Measurements from ENCODE around the gene GABRG3.

GABRG3 gene

DNA sequence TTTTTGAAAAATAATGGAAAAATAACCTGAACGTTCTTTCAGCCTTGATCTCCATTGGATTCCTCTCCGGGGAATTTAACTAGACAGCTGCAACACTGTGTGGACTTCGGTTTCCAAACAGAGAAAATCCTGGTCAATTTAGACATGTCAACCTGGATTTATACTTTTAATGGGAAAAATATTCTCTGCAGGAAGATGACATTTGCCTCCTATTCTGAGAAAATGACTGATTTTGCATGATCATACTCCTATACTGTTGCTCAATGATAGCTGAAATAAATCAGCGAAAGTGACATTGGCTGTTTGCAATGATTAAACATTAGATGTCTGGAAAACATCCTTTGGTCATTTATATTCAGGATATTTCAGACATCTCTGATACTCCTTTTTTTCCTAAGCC, 94.8 kb downstream of the GABRG3 start:
- DNase-seq, result no peak

DNA sequence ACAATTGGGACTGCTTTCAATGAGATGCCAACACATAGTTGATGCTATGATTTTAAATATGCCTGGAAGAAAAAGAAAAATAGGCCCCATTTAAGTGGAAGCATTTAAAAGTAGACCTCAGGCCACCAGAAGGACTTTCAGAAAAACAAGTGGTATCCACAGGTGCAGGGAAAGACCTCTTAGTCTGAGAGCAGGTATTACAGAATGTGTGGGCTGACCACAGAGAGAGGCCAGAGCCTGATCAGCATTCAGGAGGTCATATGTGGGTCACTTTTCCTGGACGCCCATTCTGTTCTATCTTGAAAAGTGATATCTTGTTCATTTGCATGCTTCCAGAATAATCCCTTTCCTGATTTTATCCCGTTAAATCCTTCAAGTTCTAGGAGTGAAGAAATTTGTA, 95.5 kb downstream of the GABRG3 start:
- DNase-seq, result no peak

DNA sequence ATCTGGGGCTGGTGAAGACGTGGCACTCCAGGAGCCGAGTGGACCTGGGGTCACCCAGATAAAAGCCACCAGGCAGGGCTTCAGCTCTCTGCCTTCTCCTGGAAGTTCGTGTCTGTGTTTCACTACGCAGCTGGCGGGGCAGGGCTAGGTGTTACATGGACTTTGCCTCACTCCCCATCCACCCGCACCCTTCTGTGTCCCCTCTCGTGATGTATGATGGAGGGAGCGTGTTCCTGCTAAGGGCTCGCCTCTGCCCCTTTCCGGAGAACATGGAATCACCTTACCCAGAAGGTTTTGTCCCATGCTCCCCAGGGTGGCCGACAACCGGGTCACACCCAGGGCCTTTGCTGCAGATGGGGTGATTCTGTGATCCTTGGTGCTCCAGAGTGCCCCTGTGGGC, 96.2 kb downstream of the GABRG3 start:
- no peak for DNase-seq

DNA sequence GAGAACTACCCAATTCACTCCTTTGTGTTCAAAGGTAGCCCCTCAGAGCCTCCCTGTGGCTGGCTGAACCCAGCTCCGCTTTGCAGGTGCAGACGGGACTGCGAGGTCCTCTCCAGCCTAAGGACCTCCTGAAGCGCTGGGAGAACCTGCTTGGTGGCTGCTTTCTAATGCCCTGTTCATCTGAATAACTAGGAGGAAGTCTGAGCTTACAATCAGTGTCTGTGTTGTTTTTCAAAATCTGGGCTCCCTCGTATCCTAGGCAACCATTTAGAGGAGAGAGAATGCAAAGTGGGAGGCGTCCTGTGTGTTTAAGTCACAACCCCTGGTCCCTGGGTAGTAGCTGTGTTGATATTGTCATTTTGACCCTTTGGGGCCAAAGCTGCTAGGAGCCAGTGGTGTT, 99.9 kb downstream of the GABRG3 start:
- peak; percentile 62 for DNase-seq

DNA sequence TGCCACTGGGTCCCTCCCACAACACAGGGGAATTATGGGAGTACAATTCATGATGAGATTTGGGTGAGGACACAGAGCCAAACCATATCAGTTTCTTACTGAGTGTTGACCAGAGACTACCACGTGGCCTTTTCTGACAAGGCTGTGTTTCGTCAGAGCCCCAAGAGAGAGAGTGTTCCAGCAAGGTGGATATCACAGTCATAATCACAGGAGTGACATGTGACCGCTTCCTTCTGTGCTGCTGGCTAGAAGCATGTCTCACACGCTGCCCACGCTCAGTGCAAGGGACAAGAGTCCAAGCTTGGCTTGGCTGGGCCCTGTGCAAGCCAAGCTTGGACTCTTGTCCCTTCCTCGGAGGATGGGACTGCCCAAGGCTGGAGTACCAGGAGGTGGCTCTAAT, 103.2 kb downstream of the GABRG3 start:
- DNase-seq, result no peak

DNA sequence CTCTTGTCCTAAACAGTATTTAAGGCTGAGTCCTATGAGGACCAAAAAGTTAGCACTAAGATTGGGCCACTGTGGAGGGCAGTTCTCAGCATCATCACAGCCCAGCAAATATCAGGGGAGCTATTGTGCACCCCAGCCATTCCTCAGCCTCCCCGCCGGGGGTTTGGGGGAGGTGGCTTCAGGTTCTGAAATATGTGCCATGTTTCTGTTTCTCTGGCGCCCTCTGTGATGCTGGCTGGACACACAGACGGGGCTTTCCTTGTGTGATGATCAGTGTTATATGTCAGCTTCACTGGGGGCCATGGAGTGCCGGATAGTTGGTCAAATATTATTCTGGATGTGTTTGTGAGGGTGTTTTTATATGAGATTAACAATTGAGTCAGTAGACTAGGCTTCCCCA, 106.8 kb downstream of the GABRG3 start:
- DNase-seq, result no peak

DNA sequence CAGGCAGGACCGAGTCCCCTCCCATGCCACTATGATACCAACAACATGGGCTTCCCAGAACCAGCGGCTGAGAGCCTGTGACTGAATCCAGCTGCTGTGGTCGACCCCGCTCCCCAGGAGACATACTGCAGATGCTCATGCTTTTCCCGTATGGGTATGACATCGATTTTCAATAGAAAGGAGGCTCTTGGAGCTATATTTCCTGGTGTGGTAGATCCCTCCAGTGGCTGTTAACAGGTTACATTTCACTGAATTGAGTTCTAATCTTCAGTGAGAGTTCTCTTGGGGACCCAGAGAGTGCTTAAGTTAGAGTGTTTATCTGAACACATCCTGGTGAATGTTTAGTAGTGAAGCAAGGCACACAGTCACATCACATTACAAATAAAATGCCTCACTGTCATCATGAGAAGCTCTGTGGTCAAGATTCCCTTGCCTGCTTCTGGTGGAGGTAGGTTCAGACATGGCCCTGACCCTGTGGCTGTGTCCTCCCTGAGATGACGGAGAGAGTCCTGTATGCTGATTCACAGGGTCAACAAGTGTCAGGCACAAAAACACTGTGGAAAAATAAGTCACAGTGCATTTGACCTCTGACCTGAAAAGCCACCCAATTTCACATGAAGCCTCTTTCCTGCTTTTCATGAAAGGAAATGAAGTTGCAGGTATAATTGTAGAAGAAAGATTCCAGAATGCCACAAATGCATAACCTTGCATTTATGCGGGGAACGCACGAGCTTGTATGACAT, 110.9 kb downstream of the GABRG3 start:
- DNase-seq, result no peak

DNA sequence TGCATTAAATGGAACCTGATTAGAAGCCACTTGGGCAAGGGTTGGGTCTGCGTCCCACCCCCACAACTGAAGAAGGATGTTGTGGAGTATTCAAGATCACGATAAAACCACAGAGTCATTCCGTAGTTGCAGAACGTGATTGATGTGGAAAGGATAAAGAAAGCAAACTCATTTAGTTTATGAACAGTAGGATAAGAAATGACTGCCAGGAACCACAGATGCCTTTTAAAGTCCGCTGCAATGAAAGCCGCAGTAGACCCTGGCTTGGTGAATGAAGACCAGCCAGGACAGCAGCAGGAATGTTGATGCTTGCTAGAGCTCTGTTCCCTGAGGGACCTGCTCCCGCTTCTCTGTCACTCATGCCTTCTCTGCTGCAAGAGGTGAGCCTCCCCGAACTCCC, 111.5 kb downstream of the GABRG3 start:
- DNase-seq, result no peak

DNA sequence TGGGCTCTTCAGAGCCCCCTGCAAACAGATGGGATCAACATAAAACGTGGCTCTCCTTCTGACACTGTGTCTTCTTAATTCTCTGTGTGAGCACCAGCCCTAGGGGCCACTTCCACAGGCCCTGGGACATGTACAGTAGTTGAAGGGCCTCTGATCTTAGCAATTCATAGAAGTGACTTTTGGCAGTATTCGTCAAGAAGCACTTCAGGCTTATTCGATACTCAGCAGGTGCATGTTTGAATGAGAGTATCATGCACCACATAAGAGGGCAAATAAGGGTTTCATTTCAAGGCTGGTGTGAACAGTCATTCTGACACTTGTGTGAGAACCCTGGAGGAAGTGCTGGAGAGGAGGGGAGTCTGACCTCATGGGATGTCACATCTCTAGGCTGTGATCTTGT, 113.9 kb downstream of the GABRG3 start:
- peak; percentile 53 for DNase-seq

DNA sequence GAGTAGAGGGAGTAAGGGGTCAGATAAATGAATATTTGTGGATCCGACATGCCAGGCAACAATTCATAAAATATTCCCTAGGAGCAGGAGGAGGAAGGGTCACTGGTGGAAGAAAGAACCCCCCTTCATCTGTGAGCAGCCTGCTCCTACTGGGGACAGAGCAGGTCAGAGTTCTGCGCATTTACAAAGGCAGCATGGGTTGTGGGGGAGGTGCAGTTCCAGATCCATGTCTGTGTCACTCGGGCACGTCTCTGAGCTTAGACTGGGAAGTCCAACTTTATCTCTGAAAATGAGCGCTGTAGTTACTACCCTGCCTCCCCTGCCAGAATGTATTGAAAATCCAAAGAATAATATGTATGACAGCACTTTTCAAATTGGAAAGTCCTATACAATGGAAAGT, 115.2 kb downstream of the GABRG3 start:
- no peak for DNase-seq

DNA sequence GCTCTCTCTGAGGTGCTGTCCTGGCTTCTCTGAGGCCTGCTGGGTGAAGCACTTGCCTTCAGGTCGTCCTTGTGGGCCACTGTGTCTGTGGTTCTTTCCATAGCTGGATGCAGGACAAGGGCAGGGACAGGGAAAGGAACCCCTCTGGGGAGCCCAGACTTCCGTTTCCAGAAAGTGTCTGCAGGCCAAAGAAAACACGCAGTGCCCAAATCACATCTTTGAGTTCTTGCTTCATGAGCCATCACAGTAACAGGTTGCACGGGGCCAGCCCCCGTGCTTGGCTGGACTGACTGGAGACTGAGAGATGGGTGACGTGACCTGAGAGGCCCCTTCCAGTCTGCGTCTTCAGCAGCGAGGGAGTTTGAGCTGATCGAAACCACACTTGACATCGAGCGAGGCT, 115.8 kb downstream of the GABRG3 start:
- DNase-seq, result no peak

DNA sequence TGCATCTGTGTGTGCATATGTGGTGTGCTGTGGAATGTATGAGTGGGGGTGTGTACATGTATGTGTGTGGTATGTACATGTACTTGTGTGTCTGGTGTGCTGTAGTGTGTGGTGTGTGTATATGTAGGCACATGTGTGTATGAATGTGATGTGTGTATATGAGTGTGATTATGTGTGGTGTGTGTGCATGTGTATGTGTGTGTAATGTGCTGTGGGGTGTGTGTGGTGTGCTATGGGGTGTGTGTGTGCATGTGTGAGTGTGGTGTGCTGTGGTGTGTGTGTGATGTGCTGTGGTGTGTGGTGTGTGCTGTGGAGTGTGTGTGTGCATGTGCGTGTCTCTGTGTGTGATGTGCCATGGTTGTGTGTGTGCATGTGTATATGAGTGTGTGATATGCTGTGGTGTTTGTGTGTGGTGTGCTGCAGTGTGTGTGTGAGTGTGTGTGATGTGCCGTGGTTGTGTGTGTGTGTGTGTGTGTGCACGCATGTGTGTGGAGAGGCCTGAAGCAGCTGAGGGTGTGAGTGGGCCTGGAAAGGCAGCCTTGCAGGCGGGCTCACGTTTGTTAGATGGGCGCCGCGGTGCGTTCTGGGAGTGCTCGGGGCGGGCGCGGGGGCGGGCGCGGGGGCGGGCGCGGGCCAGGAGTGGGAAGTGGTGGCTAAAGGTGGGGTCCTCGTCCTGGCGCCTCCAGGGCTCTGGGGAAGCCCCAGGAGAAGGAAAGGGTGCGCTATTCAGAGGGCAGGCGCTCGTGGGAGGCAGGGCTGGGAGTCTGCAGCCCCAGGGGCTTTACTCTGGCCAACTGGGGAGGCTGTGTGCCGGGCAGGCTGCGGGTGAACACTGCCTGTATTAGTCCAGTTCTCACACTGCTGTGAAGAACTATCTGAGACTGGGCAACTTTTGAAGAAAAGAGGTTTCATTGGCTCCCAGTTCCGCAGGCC, 116.9 kb downstream of the GABRG3 start:
- no peak for DNase-seq

DNA sequence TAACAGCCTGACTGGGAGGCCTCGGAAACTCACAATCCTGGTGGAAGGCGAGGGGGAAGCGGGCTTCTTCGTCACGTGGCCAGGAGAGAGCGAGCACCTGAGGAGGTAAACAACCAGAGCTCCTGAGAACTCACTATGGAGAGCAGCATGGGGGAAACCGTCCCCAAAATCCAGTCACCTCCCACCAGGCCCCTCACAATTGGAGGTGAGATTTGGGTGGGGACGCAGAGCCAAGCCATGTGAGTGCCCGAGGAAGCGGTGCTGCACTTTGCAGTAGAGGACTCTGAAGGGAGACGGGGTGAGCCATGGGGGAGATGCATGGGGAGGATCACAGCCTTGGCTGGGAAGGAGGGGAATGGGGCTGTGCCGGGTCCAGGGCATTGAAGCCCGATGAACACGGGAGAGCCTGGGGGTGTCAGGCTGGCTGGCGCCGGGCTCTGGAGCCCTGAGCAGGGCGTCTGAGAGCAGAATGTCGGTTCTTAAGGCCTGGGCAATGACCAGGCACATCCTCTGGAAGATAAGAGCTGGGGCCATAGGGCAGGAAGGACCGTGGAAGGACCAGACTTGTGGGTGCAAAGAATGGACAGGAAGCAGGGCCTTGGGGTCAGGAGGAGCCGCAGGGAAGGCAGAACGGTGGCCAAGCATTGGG, 117.7 kb downstream of the GABRG3 start:
- DNase-seq, result no peak

DNA sequence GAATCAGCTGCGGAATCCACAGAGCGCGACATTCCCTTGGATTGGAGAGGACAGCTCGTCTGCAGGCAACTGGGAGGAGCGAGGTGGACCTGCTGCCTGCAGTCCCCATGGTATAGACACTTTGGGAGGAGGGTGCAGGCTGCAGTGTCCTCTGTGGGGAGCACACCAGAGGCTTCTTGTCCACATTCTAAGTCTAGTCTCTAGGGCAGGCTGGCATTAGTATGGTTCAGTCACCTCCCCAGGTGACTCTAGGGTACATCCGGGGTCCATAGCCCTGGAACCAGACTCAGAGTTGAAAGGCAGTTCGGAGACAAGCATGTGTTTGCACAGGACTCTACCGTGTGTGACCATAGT, 118.2 kb downstream of the GABRG3 start:
- DNase-seq, result no peak

DNA sequence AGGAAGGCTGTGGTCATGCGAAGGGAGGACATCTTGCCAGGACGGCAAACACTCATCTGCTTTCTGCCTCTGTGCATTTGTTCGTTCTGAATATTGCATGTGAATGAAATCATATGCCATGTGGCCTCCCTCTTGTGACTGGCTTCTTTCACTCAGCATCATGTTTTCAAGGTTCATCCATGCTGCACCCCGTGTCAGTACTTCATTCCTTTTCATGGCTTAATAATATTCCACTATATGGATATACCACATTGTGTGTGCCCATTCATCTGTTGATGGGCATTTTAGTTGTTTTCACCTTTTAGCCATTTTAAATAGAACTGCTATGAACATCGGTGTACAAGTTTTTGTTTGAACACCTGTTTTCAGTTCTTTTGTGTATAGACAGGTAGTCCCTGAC, 118.7 kb downstream of the GABRG3 start:
- DNase-seq, result no peak

DNA sequence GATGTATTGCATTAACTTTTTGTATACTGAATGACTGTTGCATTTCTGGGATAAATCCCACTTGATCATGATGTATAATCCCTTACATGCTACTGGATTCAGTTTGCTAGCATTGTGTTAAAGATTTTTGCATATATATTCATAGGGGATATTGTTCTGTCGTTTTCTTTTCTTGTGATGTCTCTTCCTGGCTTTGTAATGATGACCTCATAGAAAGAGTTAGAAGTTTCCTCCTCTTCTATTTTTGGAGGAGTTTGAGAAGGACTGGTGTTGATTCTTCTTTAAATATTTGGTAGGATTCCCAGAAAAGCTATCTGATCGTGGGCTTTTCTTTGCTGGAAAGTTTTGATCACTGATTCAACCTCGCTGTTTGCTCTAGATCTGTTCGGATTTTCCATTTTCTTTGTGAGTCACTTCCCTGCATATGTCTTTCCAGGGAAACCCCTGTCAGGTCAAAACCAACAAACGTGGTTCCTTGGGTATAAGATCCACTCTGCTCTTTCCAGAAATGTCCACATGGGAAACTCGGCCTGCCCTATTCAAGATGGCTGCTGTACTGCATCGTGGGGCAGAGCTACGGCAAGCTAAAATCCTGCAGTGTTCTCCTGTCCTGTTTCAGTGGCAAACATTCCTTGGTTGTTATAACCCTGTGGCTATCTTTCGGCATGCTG, 120.4 kb downstream of the GABRG3 start:
- DNase-seq, result no peak

DNA sequence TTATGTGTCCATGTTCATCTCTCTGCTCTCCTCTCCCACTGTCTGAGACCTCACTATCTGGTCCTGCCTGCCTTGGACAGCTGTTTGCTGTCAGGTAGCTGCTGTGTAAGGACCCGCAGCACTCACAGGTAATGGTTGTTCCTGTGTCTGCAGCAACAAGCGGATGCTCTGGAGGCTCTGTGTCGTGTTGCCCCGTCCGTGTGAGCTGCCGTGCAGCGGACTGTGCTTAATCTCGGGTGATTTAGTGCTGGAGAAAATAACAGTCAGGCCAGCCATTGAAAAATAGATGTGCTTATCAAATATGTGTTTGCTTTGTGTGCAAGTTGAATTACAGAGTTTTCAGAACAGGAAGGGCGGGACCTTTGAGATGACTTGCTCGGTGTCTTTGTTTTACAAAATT, 121.4 kb downstream of the GABRG3 start:
- DNase-seq, result no peak

DNA sequence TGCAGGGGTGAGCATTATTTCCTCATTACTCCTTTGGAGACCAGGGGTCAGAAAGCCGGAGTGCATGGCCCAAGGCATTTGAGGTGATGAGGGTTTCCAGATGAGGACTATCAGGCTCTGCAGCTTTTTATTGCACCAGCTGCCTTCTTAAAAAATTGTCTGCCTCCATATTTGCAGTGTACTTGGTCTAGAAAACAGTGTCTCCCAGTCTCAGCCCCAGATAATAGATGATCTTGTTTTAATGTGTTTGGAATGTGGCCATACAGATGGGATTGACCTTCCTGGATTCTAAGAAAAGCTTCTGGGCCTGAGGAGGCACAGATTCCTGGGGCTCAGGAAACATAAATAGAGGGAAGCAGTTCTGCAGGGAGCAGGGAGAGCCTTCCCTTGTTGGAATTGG, 123.3 kb downstream of the GABRG3 start:
- DNase-seq, result no peak

DNA sequence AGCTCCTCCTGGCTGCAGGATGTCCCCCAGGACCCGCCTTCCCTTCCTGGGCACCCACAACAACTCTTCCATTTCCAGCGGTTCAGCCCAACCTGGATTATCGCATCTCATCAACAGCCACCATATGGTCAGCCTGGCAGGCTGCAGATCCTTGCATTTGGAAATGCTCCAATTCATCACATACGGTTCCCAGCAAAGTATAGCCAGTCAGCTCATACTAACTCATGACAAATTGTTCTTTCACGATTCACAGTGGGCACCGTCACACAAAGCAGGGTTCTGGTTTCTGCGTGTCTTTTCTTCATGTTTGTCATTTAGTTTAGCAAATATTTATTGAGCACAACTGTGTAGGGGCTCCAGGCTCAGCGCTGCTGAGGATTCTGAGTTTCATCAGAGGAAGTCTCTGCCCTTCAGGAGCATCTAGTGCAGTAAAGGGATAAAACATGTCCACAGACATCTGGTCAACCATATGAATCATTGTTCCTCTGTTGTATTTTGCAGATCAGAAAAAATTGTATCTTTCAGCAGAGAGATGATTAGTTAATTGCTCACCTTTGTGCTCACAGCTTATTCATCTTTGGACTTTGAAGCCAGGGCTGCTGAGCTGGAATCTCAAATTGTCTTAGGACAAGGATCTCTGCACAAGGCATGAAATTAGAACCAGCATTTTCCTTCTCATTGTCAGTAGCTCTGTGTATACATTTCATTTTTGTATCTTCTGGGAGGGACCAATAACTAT, 125.1 kb downstream of the GABRG3 start:
- DNase-seq, result no peak

DNA sequence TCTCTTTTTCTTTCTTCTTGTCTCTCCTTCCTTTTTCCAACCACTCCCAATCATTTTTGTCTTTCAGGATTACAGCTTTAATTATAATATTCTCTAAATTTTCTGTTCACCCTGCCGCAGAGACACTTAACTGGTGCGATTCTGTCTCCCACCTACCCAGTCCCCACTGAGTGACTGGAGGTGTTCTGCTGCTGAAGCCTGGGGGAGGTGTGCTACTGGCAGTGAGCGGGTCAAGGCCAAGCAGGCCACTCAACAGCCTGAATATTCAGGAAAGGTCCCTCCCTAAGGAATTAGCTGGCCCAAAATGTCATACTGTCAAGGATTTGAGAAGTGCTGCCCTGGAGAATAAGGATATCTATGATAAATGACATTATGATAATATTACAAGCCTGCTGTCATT, 126.5 kb downstream of the GABRG3 start:
- DNase-seq, result no peak

DNA sequence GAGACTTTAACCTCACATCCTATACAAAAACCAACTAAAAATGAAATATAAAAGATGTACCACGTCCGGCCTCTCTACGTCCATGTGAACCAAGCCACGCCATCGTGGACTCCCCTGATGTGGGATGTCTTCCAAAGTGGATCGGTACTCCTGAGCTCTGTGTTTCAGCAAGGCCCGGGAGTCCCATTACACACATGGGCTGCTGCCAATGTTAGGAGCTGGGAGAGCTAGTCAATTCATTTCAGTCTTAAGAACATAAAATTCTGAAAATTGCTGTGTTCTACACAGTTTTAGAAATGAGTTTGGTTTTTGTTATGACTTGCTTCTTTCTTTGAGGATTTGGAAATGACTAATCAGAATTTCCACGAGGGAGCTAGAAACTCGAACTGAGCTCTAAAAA, 131.0 kb downstream of the GABRG3 start:
- DNase-seq, result no peak

DNA sequence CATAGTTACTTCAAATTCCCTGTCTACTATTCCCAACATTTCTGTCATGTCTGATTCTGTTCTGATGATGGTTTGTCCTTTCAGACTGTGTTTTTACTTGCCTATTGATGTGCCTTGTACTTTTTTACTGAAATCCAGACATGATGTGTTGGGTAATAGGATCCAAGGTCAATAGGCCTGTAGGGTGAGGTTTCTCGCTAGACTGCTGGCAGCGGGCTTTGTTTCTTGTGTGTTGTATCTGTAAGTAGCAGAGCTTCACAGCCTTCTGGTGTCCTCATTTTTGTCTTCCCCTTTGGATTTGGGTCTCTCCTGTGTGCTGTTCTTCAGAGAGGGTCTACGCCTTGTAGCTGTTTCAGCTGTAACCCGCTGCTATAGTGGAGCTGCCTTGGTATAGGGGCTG, 140.3 kb downstream of the GABRG3 start:
- DNase-seq, result no peak

DNA sequence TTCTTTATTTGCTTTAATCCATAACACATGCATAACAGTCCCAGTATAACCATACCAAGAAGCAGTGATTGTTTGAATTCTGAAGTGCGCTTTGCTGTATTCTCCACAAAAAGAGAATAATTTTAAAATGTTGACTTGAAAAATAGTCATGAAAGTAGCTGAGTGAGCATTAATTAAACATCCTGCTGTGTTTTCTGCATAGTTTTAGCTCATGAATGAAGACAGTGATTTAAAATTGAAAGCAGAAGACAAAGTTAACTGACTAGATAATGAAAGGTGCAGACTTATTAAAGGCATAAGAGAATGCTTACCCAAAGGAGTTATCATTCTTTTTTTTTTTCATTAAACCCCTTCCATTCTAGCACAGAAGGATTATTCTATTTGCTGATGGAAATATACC, 143.5 kb downstream of the GABRG3 start:
- no peak for DNase-seq

Data from NCI-H510A treated with DMSO at 0.1 percent for 48 hours (cell line).